ENCODE data around the gene SSH2.
"Not testable (repeated sequence)": the region's sequence is repeated elsewhere in the genome, so short reads cannot be mapped to it uniquely, and the experiment has no call there.

SSH2 gene

DNA sequence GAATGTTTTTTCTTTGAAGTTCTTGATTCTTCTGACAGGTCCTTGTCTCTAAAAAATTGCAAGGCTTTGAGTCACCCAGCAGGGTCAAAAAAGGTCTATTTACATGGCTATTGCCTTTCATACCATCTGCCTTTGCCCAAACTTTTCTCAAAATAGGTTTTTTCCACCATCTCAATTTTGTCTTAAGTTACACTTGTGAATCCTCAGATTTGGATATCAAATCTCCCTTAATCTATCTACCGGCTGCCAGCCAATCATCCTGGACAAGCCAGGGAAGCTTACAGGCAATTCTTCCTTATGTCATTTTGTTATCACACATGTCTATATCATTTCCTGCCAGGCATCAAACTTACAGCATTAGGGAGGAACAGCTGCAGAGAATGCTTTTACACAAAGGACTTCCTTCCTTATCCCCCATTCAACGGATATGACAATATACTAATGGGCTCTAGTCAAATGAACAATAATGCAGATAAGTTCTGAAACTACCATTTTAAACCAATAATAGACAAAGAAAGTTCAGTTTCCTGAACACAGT, 203.2 kb downstream of the SSH2 start:
- DNase-seq: no peak

DNA sequence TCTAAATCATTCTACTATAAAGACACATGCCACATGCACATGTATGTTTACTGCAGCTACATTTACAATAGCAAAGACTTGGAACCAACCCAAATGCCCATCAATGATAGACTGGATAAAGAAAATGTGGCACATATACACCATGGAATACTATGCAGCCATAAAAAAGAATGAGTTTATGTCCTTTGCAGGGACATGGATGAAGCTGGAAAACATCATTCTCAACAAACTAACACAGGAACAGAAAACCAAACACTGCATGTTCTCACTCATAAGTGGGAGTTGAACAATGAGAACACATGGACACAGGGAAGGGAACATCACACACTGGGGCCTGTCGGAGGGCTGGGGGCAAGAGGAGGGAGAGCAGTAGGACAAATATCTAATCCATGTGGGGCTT, 204.6 kb downstream of the SSH2 start:
- DNase-seq: not testable (repeated sequence)

DNA sequence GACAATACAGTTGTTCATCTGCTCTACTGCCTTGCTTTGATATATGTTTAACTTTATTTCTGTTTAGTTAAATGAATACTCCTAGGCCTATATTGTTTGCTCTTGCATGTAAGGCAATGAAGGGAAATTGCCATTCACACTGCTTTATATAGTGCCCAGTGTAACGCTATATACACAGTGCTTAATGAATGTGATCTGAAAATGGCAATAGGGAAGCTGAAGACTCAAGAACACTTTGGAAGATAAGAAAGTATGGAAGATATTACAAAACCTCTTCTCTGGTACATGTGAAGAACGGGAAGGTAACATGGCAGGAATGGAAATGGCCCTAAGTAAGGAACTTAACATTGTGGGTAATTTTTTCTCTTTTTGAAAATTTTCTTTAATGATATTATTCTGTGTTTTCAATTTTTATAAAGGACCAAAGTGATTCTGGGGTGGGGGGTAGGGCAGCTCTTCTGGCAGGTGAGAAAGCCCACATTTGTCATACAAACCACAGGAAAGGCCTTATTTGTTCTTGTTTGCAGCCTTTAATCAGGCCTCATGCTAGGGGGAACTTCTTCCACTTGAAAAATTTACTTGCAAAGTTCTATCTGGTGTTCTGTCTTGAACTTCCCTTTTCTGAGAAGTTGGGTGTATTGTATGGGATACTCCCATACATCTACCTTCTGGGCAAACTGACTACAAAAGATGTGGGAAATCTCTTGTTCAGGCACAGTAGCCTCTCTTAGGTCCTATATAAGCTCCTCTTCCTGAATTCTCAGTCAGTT, 206.6 kb downstream of the SSH2 start:
- no peak for DNase-seq

DNA sequence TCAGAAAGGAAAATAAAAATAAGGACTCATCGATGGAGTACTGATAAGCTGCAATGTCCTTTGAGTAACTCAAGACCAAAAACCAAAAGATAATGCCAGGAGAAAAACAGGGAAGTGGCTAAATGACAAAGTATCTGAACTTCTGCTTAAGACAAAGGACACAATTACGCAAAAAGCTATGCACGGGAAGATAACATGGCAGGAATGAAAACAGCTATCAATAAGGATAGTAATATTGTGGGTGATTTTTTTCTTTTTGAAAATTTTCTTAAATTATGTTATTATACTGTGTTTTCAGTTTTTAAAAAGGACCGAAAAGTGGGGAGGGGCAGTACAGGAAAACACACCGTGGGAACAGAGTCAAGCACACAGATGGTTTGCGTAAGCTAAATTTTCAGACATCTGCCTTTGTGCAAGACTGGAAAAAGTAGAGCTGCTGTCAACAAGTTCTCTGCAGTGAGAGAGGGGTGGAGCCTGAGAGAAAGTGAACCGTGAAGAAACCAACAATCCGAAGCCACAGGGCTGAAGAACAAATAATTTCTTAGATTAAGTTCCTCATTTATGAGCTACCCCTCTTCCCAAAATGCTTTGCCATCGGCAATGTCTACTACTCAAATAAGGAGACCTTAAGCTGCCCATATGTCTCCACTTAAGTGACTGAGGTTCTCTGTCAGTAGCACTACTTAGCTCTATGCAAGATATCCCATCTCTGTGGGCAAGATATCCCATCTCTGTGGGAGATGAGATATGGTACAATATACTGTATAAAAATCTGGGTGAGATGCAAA, 207.4 kb downstream of the SSH2 start:
- DNase-seq: peak in 1 of 4 experiments; percentile 20

DNA sequence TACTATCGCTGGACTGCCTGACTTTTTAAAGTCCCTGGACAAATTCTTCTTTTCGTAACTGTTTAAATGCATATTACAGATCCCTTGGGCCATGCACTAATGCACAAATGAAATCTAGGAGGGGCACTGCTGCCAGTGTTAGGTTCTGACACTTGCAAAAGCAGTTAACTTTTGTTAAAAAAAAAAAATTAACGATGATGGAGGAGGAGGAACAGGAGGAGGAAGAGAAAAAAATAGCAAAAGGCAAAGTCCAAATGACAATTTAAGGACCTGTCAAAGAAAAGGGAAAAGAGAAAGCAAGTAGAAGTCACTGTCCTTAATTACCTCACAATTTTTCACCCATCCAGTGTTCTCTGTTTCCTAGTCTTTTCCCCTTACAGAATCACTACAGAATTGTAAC, 209.5 kb downstream of the SSH2 start:
- no peak for DNase-seq

DNA sequence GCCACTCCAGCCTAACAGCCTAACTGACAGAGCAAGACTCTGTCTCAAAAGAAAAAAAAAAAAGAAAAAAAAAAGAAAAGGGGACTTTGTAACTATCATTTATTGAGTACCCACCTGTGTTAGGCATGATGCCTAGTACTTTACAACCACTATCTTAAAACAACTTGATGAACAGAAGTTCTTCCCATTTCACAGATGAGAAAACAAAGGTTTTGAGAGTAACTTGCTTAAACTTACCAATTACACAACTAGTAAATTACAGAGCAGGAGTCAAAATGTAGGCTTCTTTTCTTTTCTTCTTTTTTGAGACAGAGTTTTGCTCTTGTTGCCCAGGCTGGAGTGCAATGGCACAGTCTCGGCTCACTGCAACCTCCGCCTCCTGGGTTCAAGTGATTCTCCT, 210.6 kb downstream of the SSH2 start:
- DNase-seq: no peak

DNA sequence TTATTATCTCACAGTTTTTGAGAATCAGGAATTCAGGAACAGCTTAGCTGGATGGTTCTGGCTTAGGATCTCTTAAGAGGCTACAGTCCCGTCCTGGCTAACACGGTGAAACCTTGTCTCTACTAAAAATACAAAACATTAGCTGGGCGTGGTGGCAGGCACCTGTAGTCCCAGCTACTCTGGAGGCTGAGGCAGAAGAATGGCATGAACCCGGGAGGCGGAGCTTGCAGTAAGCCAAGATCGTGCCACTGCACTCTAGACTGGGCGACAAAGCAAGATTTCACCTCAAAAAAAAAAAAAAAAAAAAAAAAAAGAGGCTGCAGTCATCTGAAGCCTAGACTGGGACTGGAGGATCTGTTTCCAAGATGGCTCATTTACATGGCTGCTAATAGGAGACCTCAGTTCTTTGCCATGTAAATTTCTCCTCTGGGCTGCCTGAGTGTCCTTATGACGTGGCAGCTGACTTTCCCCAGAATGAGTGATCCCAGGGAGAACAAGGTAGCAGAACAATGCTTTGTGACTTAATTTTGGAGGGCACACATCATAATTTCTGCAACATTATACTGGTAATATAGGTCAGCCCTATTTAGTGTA, 211.5 kb downstream of the SSH2 start:
- no peak for DNase-seq

DNA sequence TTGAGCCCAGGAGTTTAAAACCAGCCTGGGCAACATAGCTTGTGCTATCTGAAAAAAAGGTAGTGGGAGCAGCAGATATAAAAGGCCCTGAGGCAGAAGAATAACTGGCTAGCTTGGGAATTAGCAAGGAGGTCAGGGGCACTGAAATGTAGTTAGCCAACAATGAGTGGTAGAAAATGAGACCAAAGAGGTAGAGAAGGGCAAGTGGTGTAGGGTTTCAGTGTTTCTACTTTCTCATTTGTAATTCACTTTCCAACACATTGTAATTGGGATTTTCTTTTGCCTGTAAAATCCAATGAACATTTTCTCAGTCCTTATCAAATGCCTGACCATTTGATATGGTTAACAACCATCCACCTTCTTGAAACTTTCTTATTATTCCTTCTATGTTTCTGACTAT, 212.2 kb downstream of the SSH2 start:
- no peak for DNase-seq

DNA sequence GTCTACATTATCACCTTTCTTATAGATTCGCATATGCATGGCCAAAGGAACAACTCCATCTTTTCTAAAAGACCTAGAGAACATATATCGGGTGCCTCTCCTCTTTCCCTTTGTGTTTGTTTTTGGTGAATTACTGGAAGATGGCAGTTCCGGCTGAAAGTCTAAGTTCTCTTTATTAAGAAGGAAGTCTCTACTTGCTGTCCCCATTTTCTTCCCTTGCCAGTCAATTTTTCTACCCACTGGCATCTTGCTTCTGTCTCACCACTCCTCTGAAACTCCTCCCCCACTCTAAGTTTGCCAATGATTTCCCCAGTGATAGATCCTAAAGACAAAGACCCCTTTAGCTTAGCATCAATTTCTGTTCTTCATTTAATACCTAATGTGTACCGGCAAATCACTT, 213.5 kb downstream of the SSH2 start:
- DNase-seq: no peak

DNA sequence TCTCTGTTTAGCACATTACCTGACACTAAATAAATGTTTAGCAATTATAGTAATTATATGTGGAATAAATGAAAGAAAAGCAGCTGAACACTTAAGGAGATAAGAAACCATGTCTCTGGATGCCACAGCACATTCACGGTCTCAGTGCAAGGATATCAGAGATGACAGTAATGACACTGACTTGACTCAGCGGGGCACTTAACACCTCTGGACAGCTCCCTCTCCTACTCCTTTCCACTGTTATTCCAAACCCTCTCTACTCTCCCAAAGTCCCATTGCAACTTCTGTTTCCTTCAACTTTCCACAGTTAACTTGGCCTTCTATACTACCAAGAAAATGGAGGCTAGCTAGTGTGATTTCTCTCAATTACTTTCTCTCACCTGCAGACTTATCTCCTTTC, 214.3 kb downstream of the SSH2 start:
- no peak for DNase-seq

DNA sequence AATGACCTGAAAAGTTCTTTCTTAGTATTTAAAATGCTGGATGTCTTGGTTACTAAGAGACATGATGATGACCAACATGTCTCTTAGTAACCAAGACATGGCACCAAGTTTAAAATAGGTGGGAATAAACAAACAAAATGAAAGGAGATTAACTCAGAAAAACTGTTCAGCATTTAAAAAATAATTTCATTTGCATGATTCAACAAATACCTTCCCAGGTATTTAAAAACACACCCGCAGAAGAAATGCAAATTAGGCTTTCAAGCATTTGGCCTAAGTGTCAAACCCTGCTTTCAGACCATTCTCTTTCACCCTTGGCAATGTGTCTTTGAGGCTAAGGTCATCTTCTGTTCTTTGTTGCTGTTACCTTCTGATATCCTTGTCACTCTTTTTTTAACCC, 215.9 kb downstream of the SSH2 start:
- DNase-seq: no peak

DNA sequence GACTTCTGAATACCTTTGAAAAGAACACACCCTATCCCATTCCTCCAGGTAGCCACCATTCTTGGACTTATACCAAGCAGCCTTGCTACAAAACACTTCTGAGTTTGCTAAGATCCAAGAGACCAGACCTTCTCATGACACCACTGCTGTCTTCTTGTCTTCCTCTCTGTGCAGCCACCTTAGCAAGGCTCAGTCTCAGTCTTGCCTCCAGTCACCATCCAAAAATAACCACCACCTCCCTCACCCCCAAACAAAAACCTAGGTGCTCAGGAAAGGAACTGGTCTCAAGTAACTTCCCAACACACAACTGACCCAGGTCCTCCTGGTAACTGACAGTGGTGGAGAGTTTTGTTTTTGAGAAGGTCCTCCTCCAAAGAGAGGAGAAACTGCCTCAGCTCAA, 216.4 kb downstream of the SSH2 start:
- no peak for DNase-seq

DNA sequence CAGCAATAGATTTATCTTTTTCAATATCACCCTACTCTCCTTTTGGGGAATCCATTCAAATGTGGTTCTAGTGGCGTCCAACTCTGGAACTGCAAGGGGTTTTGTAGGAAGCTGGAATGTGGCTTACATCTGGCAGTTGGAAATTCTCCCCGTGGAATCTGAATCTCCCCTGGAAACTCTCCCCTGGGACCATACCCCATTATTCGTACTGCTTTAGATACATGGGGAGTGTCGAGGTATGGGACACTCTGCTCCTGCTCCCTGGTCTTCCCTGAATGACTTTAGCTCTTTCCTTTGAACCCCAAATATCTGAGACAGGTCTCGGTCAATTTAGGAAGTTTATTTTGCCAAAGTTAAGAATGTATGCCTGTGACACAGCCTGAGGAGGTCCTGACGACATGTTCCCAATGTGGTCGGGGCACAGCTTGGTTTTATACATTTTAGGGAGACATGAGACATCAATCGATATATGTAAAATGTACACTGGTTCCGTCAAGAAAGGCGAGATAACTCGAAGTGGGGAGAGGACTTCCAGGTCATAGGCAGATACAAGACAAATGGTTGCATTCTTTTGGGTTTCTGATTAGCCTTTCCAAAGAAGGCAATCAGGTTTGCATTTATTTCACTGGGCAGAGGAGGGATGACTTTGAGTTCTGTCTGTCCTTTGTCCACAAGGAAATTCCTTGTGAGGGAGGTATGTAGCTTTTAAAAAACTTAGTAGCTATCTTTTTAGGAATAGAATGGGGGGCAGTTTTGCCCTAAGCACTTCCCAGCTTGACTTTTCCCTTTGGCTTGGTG, 218.2 kb downstream of the SSH2 start:
- DNase-seq: no peak

DNA sequence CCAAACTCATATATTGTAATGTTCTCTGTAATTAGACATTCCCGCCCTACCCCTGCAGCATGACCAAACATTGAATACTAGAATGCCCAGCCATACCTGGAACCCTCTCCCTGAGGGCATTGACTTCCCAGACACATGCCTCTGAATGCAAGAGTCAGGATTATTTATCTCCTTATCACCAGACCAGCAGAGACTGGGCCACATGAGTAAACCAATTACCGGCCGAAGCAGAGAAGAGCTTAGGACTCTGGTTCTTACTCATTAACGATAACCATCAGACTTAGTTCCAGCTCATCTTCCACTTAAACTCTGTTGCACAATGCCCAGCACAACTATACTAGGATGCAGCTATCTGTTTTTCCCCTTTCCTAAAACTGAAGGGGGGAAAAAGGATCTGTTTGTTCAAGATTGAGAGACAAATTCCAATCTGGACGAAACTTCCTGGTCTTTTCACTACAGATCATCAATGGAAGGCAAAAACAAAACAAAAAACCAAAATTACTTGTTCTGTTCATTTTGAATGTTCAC, 219.1 kb downstream of the SSH2 start:
- DNase-seq: no peak

DNA sequence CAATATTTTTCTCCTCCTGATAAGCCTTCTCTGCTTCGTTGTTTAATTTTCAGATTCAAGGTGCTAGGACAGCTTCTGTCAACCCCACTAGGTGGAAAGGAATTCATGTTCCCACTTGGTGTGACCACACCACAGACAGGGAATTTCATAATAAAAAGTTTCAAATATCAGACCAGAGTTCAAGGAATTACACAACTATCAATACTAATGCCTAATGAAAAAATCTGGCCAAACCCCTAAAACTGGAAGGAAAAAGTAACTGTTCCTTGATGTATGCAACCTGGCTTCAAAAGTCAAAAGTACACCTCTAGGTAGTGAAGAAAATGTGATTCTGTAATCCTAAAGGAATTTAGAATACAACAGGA, 219.5 kb downstream of the SSH2 start:
- DNase-seq: no peak

DNA sequence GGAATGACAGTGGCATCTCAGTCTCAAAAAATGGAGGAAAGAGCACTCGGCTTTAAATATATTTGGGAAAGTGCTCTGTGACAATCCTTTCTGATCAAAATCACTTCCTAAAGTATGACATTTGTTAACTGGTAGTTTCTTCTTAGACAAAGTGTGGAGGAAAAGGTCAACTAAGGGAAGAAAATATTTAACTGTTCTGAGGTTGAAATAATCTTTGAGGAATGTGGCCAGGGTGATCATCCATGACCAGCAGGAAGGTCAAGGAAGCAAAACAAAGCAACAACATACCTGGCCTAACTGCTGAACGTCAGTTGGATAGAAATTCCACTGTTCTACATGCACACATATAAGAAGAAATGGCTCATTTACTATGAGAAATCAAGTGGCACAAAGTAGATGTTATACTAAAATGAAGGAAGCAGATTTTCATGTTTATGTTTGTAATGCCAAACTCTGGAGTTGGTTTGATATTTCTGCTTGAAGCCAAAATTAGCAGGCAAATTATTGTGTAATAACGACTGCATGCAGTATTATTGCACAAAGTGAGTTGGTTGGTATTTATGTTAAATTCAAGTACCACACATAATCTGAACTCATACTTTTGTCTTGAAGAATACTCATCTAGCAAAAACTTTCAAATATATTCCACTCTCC, 220.0 kb downstream of the SSH2 start:
- no peak for DNase-seq

DNA sequence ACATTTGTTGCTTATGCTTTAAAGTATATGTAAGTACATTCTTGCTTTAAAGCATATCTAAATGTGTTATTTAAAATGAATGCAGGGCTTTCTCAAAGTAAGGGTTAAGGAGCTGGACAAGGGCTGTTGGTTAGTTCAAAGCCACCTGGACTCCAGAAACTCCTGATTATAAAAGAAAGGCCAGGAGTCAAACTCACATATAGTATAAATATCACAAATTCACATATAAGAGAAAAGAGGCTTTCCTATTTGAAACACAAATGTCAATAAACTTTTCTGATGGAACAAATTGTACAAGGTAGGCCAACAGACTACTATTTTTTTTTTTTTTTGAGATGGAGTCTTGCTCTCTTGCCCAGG, 222.8 kb downstream of the SSH2 start:
- DNase-seq: no peak

DNA sequence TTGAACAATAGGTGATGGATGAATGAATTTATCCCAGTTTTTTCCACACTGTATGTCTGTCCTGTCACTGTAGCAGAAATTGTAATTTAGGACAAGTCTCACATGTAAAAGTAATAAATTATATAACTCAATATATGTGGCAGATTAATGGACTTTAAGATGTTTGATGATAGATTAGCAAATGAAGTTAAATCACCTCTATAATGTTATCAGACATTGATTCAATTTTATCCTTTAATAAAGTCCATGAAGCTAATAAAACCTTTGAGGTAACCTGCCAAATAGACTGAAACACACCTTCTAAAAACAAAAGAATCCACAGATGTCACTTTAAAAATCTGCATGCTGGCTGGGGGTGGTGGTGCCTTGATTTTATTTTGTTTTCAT, 224.0 kb downstream of the SSH2 start:
- no peak for DNase-seq

DNA sequence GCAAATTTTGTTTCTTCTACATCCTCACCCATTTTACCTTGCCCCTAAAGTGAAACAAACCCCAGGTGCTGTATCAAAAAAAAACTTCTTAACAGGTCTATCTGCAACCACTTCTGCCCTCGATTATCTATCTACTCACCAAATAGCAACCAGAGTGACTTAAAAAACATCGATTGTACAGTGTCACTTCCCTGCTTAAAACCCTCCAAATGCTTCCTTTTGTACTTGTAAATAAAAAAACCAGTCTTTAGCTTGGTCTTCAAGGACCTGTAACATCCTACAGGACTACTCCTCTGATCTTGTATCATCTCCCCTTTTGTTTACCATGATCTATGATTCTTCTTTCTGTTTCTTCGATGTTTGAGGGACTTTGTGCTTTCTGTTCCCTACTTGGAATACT, 224.6 kb downstream of the SSH2 start:
- no peak for DNase-seq

DNA sequence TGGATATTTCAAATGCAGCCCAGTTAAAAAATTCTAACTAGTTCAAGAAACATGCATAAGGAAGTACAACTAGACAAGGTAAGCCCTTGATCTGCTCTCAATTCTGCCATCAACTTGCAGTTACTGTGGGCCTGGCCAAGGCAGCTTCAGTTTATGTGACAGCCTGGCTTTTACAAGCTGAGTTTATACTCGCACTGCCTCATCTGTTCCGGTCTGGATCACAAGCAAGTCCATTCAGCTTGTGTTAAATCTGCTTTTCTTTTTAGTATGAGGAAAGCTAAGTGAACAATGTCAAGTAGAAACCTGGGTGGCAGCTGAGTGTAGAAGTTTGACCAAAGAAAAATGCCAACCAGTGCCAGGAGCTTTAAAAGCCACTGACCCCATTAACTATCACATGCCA, 230.7 kb downstream of the SSH2 start:
- DNase-seq: no peak

DNA sequence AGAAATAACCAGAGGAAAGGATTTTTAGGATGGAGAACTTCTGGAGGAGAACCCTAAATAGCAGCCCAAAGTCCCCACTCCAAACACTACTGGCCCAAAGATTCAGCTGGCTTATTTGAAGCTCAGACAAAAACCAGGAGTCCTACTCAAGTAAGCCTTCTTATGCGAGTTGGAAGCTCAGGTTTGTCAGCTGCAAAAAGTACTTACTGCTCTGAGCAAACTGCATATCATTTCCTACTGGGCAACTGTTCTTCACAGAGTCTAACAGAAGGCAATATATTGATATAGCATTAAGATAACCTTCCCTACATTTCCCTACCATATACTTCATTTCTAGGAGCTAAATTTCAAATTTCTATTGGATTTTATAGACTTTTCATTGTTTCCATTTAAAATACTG, 231.2 kb downstream of the SSH2 start:
- no peak for DNase-seq

DNA sequence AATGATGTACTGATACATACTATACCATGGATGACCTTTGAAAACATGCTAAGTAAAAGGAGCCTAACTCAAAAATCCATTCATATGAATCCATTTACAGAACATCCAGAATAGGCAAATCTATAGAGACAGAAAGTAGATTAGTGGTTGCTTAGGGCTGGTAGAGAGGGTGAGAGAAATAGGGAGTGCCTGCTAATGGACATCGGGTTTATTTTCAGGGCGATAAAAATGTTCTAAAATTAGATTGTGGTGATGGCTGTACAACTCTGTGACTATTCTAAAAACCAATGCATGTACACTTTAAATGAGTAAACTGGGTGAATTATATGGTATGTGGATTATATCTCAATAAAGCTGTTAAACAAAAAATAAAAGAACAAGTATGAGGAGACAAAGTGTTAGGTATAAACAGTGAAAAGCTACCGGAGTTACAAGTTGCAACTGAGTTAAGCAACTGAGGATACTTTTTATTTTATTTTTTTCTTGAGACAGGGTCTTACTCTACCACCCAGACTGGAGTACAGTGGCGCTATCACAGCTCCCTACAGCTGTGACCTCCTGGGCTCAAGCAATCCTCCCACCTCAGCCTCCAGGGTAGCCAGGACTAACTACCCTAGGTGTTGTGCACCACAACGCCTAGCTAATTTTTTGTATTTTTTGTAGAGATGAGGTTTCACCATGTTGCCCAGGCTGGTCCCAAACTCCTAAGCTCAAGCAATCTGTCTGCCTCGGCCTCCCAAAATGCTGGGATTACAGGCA, 231.8 kb downstream of the SSH2 start:
- DNase-seq: no peak
